ENCODE measurements around the gene CLDN20.

DNA sequence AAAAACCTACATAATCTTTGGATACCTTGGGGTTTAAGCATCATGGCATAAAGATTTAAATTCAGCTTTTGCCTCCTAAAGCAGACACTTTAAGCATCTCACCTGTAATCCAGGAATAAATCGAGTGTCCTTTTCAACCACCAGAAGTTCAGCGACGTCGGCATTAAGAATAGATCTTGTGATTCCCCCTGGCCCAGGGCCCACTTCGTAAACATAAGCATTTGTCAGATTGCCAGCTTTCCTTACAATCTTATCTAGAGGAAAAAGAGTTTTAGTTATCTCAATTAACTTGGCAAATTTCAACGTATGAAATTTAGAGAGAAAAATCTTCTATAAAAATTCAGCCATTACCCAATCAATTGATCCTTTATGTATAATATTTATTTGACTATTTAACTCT lies 47.3 kb downstream of the CLDN20 start:
- TF ChIP-seq, protein P1, sequence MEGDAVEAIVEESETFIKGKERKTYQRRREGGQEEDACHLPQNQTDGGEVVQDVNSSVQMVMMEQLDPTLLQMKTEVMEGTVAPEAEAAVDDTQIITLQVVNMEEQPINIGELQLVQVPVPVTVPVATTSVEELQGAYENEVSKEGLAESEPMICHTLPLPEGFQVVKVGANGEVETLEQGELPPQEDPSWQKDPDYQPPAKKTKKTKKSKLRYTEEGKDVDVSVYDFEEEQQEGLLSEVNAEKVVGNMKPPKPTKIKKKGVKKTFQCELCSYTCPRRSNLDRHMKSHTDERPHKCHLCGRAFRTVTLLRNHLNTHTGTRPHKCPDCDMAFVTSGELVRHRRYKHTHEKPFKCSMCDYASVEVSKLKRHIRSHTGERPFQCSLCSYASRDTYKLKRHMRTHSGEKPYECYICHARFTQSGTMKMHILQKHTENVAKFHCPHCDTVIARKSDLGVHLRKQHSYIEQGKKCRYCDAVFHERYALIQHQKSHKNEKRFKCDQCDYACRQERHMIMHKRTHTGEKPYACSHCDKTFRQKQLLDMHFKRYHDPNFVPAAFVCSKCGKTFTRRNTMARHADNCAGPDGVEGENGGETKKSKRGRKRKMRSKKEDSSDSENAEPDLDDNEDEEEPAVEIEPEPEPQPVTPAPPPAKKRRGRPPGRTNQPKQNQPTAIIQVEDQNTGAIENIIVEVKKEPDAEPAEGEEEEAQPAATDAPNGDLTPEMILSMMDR (conservative IDR thresholded peaks at IDR 0.05 in 1 of 2, IDR thresholded peaks at IDR 0.05 in 1 of 2; ENCODE audit: extremely low read depth in 1 of 2, insufficient read depth in 1 of 2, low read depth in 1 of 2, low read length in 2 of 2), result no peak
- TF ChIP-seq EZH2 (IDR thresholded peaks at IDR 0.05; ENCODE audit: borderline replicate concordance, low read length), result no peak

Data from mammary epithelial cell (primary cell).